ENCODE measurements around the gene PBX1.
A peak's percentile ranks its signal among the peaks of the same experiment; 100 is the strongest.

Gene PBX1

DNA sequence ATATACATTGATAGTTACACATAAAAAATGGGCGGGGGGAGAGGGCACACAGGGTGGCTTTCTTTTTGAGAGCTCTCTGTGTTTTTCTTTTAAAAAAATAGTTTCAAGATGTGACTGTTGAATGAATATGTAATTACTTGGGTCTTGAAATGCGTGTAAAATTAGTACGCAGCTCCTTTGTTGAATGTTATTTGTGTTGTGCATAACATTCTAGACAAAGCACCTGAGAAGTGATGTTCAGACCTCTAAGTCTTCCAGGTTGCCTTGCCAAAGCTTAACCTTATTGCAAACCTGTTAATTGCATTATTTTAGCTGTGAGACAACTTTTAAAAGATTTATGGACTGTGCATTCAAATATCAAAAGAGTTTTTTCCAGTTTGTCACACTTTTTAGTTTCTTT lies 5.4 kb downstream of the PBX1 start:
- DNase-seq, result no peak

- no peak for DNase-seq
Observed at GRCh38 chr1:164565357-164565756, 6.4 kb downstream of the PBX1 start.

DNA sequence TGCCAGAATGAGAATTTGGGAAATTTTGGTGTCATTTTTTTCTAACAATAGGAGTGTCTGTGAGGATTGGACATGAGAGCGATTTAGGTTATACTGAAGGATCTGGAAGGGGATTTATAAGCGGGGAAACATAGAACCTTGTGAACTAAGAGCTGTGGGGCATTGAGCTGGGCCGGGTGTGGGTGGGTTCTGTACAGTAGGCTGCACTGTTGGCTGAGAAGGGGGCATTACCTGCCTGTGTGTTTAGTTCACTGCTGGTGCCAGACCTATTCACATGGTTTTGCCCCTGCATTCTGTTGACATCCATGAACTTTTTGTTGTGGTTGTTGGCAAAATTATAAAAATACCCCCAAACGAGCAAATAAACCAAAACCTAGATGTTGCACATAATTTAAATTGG lies 8.8 kb downstream of the PBX1 start:
- DNase-seq, result no peak

DNA sequence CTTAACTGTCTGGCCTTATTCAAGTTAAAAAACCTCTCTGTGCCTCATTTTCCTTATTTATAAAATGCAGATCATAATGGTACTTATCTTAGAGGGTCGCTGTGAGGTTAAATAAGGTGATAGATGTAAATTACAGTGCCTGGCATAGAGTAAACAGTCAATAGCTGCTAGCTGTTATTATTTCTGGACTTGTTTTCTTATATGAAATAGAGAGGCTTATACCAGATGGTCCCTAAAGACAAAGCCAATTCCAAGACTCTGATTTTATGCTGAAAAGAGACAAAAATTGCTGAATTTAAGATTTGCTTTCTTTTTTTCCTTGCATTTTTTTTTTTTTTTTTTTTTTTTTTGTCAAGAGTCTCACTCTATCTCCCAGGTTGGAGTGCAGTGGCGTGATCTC lies 10.3 kb downstream of the PBX1 start:
- DNase-seq, result no peak

- DNase-seq, result no peak
Observed at GRCh38 chr1:164569866-164570265, 10.9 kb downstream of the PBX1 start.

- no peak for DNase-seq
Observed at GRCh38 chr1:164571333-164571732, 12.3 kb downstream of the PBX1 start.

- no peak for DNase-seq
Observed at GRCh38 chr1:164575356-164575886, 16.4 kb downstream of the PBX1 start.

DNA sequence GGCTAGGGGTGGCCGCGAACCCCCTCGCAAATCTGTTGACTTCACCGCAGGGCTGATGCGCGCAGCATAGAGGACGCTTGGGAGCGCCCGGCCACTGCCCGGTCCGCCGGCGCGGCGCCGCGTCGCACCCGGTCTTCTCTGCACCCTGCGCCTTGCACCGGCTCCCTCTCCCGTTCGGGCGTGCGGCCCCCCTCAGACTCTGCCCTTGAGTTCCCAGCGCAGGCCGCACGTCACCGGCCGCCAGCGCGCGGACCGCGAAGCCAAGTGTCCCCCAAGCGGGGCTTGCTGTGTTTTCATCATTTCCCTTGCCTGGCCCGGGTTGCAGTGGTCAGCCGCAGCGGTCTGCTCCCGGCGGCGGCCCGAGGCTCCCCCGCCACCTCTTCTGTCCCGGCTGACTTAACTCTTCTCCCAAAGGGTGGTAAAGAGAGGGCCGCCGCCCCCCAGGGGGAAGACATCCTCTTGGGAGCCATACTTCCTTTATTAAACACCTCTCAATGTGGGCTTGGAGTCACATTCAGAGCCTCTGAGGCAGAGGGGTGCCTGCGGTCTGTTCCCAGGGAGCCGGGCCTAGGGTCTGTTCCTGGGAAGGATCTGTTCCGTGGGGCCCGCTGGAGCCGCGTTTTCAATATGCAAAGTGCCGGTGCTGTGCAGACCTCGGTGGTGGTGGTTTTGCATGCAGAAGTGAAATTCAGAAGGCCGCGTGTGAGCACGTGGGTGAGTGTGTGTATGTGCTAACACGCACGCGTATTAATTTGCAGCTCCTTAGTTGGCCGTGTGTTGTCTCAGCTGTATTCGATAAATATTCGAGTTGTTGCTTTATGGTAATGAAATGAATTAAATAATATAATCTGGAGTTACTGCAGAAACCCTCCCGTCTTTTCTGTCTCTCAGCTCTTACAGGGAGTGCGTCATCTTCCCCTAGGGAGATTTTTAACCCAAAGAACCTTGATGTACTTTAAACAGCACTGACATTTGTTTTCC lies 17.6 kb downstream of the PBX1 start:
- no peak for DNase-seq

GRCh38 chr1:164577291-164577690 lies 18.3 kb downstream of the PBX1 start:
- no peak for DNase-seq

- no peak for DNase-seq
Observed at GRCh38 chr1:164578479-164579200, 19.7 kb downstream of the PBX1 start.

DNA sequence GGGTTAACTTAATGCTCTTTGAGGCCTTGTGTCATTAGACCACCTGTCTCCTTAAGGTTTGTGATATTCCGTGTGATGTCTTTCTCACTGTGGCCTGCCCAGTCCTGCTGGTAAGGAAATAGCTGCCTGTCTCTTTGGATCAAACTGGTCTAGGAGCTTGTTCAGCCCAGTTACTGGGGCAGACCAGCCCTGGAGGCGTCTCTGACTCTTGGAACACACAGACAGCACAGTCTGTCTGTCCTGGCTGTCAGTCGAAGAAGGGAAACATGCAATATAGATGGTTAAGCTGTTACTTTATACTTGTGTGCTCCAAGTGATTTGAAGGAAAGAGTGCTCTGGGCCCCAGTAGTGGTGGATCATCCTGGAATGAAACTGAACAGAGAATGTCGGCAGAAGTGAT lies 20.4 kb downstream of the PBX1 start:
- no peak for DNase-seq

- DNase-seq, result no peak
Observed at GRCh38 chr1:164581762-164582161, 22.8 kb downstream of the PBX1 start.

DNA sequence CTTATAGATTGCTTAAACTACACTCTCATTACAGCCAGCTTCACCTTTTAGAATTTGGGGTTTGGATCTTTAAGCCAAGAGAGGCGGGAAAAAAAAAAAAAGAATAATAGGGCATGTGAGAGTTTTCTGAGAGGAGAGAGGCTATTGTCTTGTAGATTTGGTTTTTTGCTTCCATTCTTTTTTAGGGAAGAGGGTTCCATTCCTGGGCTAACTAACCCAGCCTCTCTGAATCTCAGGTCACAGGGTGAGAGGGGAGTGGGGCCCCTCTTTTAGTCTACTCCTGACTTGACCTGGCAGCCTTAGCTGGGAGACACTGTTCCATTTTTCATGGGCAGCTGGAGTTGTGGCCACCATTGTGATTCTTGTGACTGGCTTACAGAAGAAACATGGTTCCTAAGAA lies 24.2 kb downstream of the PBX1 start:
- DNase-seq, result no peak

DNA sequence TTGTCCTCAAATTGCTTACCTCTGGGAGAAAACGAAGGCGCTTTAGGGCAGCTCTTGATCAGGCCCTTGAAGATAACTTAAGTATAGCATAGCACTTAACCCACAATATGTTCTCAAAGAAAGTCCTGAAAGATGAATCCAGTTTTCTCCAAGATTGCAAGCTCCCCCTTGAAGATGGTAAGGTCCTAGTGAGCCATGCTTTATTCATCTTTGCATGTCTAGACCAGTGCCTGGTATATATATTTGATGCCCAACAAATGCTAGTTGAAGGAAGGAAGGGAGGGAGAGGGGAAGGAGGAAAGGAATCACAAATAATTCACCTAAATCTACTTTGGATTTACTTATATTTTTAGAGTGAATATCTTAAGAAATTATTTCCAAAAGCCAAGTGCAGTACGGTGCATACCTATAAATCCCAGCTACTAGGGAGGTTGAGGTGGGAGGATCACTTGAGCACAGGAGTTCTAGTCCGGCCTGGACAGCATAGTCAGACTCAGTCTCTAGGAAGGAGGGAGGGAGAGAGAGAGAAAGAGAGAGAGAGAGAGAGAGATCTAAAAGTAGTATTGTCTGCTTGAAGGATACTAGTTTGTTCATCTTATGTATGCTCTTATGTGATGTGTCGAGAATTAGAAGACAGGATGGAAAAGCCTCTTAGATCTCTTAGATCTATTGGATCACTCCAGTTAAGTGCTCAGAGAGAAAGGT lies 25.0 kb downstream of the PBX1 start:
- DNase-seq, result no peak

DNA sequence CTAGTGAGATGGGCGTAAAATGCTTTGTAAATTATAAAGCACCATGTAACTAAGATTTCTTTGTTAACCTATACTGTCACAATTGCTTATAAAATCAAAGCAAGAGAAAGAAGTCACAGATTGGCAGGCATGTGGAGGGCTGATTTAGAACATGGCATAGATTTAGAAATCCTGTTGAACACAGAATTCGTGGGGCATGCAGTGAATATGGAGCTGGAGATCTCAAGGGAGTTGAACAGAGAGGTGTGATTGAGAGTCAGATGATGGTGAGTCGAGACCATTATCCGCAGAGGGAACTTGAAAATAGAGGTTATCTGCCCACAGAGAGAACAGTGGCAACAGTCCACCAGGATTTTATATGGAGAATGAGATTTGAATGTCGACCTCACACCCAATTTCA lies 27.6 kb downstream of the PBX1 start:
- no peak for DNase-seq

- peak; percentile 72 for DNase-seq
Observed at GRCh38 chr1:164587617-164588501, 28.9 kb downstream of the PBX1 start.

DNA sequence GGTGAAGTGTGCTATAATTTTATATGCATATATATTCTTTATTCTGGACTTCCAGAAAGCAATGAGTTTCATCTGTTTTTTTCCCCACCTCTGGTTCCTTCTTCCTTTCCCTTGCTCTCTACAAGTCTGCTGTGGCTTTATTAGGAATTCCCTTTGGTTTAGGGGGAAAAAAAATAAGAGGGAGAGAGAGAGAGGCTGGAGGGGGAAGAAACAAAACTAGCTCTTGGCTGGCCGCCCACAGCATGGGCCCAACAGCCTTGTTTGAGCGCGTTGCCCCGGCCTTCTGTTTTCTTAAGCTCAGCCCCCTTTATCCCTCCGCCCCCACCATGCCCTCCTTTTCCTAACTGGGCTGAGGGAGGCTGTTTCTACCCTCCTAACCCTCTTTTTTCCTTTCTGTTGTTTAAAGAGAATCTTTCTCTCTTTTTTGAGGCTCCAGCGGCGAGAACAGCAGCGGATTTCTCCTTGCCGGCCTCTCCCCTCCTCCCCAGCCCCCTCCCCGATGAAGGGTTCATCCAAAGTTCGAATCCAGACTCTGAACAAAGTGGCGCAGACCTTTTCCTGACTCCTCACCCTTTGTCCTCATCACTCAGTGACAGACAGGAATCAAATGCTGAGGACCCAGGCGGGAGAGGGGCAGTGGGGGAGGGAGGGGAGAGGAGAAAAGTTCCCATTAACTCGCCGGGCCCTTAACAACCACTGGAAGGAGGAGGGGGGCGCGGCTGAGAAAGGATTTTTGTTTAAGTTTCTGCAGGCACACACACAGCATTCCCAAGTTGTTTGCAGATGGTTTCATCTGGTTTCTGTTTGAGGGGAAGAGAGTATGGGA lies 29.7 kb downstream of the PBX1 start:
- DNase-seq, result peak; percentile 61

- no peak for DNase-seq
Observed at GRCh38 chr1:164589408-164589807, 30.4 kb downstream of the PBX1 start.

DNA sequence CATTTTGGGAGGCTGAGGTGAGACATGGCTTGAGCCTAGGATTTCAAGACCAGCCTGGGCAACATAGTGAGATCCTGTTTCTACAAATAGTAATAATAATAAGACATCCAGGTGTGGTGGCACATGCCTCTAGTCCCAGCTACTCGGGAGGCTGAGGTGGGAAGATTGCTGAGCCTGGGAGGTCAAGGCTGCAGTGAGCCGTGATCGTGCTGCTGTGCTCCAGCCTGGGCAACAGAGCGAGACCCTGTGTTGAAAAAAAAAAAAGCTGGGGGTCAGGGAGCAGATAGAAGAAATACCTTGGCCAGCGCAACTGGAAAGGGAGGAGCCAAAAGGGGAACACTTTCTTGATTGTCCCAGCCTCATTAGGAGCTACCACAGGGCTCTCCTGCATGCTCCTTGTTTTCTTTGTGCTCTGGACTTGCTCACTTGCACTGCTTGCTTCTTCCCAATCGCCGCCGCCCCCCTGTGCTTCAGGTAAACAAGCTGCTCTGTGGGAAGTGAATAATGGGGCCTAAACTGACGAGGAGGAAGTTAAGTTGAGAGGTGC lies 31.1 kb downstream of the PBX1 start:
- peak; percentile 61 for DNase-seq

DNA sequence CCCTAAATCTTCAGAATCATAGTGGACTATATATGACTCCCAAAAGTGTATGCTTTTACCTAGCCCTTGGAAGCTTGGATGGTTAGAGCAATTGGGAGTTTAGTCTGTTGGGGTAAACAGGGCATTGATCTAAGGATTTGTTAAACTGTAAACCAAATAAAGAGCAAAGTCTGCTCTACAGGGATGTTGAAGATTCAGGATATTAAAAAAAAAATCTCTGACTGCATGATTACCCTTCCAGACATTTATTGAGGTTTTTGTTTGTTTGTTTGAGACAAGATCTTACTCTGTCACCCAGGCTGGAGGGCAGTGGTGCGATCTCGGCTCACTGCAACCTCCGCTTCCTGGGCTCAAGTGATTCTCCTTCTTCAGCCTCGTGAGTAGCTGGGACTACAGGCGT lies 31.6 kb downstream of the PBX1 start:
- DNase-seq, result no peak

DNA sequence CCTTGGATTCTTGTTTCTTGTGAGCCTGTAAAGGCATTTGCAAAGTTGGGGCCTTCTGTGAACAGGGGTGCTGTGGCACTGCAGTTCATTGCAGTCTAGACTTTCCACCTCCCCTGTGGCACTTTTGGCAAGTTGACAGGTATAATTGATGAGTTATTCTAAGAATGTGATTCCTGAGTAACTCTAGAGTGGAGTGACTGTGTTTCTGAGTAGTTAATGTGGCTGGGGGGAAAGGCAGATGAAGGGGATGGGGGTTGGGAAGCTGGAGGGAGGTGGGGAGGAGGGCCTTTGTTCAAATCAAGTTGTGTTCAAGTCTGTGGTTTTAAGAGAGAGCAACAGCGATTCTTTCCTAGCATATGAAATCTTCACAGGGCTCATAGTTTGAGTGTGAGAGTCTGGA lies 32.9 kb downstream of the PBX1 start:
- DNase-seq, result no peak
